ENCODE results near the gene LATS2.
A peak's percentile ranks its signal among the peaks of the same experiment; 100 is the strongest.

LATS2 gene

GRCh38 chr13:21014502-21015170, 46.8 kb downstream of the LATS2 start (continued):
- TF ChIP-seq, protein P1, sequence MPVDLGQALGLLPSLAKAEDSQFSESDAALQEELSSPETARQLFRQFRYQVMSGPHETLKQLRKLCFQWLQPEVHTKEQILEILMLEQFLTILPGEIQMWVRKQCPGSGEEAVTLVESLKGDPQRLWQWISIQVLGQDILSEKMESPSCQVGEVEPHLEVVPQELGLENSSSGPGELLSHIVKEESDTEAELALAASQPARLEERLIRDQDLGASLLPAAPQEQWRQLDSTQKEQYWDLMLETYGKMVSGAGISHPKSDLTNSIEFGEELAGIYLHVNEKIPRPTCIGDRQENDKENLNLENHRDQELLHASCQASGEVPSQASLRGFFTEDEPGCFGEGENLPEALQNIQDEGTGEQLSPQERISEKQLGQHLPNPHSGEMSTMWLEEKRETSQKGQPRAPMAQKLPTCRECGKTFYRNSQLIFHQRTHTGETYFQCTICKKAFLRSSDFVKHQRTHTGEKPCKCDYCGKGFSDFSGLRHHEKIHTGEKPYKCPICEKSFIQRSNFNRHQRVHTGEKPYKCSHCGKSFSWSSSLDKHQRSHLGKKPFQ (tag by site-specific recombination; IDR thresholded peaks at IDR 0.05) = no peak
- TF ChIP-seq RBAK (tag by site-specific recombination; IDR thresholded peaks at IDR 0.05) = no peak

- Histone ChIP-seq H3K27ac (ENCODE audit: extremely low read depth, low read depth, low read length) (no peak overlapping the region), H3K4me1 (ENCODE audit: control insufficient read depth, insufficient read depth, low read length) (peaks cover 9% of the 10 kb centered on the region), H3K4me3 (ENCODE audit: low read depth, low read length) (no peak overlapping the region), H3K9me3 (ENCODE audit: control insufficient read depth, insufficient read depth, low read depth, low read length) (no peaks in the 10 kb centered on the region), H3K36me3 (ENCODE audit: control insufficient read depth in 2 of 2, insufficient read depth in 1 of 2, low read length in 2 of 2) (no peaks in the 10 kb centered on the region)
- TF ChIP-seq ZNF16 (tag by site-specific recombination; IDR thresholded peaks at IDR 0.05; ENCODE audit: low read depth) (no peak), ZNF223 (tag by site-specific recombination; IDR thresholded peaks at IDR 0.05) (no peak), ZNF112 (tag by site-specific recombination; IDR thresholded peaks at IDR 0.05) (no peak), KLF1 (tag by site-specific recombination; IDR thresholded peaks at IDR 0.05) (no peak), HOXD13 (CRISPR knock-in tag; IDR thresholded peaks at IDR 0.05; ENCODE audit: borderline replicate concordance) (no peak), ZNF19 (tag by site-specific recombination; IDR thresholded peaks at IDR 0.05; ENCODE audit: low read depth) (no peak), GLI4 (tag by site-specific recombination; IDR thresholded peaks at IDR 0.05) (no peak), ZNF654 (tag by site-specific recombination; IDR thresholded peaks at IDR 0.05; ENCODE audit: low read depth) (no peak), ZBTB20 (tag by site-specific recombination; IDR thresholded peaks at IDR 0.05) (no peak), ZNF37A (tag by site-specific recombination; IDR thresholded peaks at IDR 0.05) (no peak), ZXDB (tag by site-specific recombination; IDR thresholded peaks at IDR 0.05) (no peak)
- TF ChIP-seq, protein P2, sequence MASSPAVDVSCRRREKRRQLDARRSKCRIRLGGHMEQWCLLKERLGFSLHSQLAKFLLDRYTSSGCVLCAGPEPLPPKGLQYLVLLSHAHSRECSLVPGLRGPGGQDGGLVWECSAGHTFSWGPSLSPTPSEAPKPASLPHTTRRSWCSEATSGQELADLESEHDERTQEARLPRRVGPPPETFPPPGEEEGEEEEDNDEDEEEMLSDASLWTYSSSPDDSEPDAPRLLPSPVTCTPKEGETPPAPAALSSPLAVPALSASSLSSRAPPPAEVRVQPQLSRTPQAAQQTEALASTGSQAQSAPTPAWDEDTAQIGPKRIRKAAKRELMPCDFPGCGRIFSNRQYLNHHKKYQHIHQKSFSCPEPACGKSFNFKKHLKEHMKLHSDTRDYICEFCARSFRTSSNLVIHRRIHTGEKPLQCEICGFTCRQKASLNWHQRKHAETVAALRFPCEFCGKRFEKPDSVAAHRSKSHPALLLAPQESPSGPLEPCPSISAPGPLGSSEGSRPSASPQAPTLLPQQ (tag by site-specific recombination; IDR thresholded peaks at IDR 0.05) = no peak
- TF ChIP-seq, protein P3, sequence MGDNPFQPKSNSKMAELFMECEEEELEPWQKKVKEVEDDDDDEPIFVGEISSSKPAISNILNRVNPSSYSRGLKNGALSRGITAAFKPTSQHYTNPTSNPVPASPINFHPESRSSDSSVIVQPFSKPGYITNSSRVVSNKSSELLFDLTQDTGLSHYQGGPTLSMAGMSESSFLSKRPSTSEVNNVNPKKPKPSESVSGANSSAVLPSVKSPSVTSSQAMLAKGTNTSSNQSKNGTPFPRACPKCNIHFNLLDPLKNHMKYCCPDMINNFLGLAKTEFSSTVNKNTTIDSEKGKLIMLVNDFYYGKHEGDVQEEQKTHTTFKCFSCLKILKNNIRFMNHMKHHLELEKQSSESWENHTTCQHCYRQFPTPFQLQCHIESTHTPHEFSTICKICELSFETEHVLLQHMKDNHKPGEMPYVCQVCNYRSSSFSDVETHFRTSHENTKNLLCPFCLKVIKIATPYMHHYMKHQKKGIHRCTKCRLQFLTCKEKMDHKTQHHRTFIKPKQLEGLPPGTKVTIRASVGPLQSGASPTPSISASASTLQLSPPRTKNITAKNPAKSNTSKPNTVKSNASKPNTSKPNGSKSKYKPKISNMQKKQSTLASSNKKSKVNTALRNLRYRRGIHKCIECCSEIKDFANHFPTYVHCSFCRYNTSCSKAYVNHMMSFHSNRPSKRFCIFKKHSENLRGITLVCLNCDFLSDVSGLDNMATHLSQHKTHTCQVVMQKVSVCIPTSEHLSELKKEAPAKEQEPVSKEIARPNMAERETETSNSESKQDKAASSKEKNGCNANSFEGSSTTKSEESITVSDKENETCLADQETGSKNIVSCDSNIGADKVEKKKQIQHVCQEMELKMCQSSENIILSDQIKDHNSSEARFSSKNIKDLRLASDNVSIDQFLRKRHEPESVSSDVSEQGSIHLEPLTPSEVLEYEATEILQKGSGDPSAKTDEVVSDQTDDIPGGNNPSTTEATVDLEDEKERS (tag by site-specific recombination; IDR thresholded peaks at IDR 0.05) = no peak
- POLR2A ChIA-PET = no interaction called here
- CTCF ChIA-PET = interaction anchor here (0.6 kb wide), 1 partner anchor 19 kb away, joined by 3 read pairs; no protein-coding TSS in a partner anchor
Measured at GRCh38 chr13:21014139-21014501, 47.3 kb downstream of the LATS2 start.

DNA sequence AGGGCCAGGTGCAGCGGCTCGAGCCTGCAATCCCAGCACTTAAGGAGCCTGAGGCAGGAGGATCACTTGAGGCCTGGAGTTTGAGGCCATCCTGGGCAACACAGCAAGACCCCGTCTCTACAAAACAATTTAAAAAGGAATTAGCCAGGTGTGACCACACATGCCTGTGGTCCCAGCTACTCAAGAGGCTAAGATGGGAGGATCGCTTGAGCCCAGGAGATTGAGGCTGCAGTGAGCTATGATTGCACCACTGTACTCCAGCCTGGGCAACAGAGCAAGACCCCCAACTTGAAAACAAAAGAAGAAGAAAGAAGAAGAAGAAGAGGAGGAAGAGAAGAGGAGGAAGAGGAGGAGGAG, 47.7 kb downstream of the LATS2 start:
- Histone ChIP-seq H3K4me1 (ENCODE audit: control insufficient read depth, insufficient read depth, low read length) (peaks cover 9% of the 10 kb centered on the region), H3K27ac (ENCODE audit: extremely low read depth, low read depth, low read length) (no peak overlapping the region), H3K4me3 (ENCODE audit: low read depth, low read length) (no peak overlapping the region), H3K36me3 (ENCODE audit: control insufficient read depth in 2 of 2, insufficient read depth in 1 of 2, low read length in 2 of 2) (no peaks in the 10 kb centered on the region), H3K9me3 (ENCODE audit: control insufficient read depth, insufficient read depth, low read depth, low read length) (no peaks in the 10 kb centered on the region)
- TF ChIP-seq ZNF121 (tag by site-specific recombination; IDR thresholded peaks at IDR 0.05) (peak; percentile 92), ZBTB6 (tag by site-specific recombination; IDR thresholded peaks at IDR 0.05) (no peak), GLI2 (tag by site-specific recombination; IDR thresholded peaks at IDR 0.05; ENCODE audit: borderline replicate concordance, low read depth) (no peak)
- ChIA-PET CTCF (interaction anchor here (0.6 kb wide), 1 partner anchor 20 kb away, joined by 3 read pairs; no protein-coding TSS in a partner anchor), POLR2A (no interaction called here)

Data from HEK293 (cell line).